Tibial nerve (tissue), 4 donors: Measurements from ENCODE around the gene METRNL.
A peak's percentile ranks its signal among the peaks of the same experiment; 100 is the strongest.

Experiments
- CTCF ChIP-seq, 5 experiments: fragments of 200-600 bp in 3 of 5; fragments of 450-650 bp in 2 of 5; sonication (generic) in 3 of 5; IDR thresholded peaks; one replicate each; pipeline ENCODE4 v1.5.1; 2016 to 2019; ENCODE audit warnings: antibody characterized with exemption in 5 of 5, mild to moderate bottlenecking in 3 of 5, moderate library complexity in 2 of 5
- EP300 ChIP-seq, 2 donors: sonication (generic); formaldehyde crosslinking; IDR thresholded peaks; one replicate each; pipeline ENCODE4 v1.6.1; 2017; ENCODE audit warnings: antibody characterized with exemption in 2 of 2, mild to moderate bottlenecking in 1 of 2
- POLR2A ChIP-seq, 2 donors: fragments of 450-650 bp; IDR thresholded peaks; one replicate each; pipeline ENCODE4 v1.6.1; 2017; ENCODE audit warnings: antibody characterized with exemption in 2 of 2, mild to moderate bottlenecking in 2 of 2, moderate library complexity in 2 of 2

- TF ChIP-seq CTCF (IDR thresholded peaks at IDR 0.05): peak in 1 of 5 experiments; percentile 9
- TF ChIP-seq POLR2A (IDR thresholded peaks at IDR 0.05): no peak
- TF ChIP-seq EP300 (IDR thresholded peaks at IDR 0.05): no peak
Measured at GRCh38 chr17:83067718-83068261, 11.6 kb upstream of the METRNL start.
